IPS DF 6.9 (cell line): Measurements from ENCODE around the gene BACH2.
"Not testable (repeated sequence)": the region's sequence is repeated elsewhere in the genome, so short reads cannot be mapped to it uniquely, and the experiment has no call there.

ENCODE experiments used
- DNase-seq: peaks from one replicate; pipeline ENCODE4 v3.0.0-alpha.2; 2013; ENCODE audit warnings: low read depth, low spot score
- H3K27ac ChIP-seq: one replicate; pipeline ENCODE4 v1.5.1; 2013; ENCODE audit warnings: low read length, control low read depth
- H3K27me3 ChIP-seq: 2 replicates; pipeline ENCODE4 v1.6.1; 2013; ENCODE audit warnings: mild to moderate bottlenecking, low read length; ENCODE audit not compliant: control insufficient read depth, insufficient read depth
- H3K36me3 ChIP-seq: 2 replicates; pipeline ENCODE4 v1.6.1; 2013; ENCODE audit warnings: low read length; ENCODE audit not compliant: control insufficient read depth, insufficient read depth
- H3K4me1 ChIP-seq: 2 replicates; pipeline ENCODE4 v1.6.1; 2013; ENCODE audit warnings: low read length; ENCODE audit not compliant: control insufficient read depth, insufficient read depth
- H3K4me3 ChIP-seq: 2 replicates; pipeline ENCODE4 v1.5.1; 2013; ENCODE audit warnings: mild to moderate bottlenecking, low read length
- H3K9me3 ChIP-seq: 2 replicates; pipeline ENCODE4 v1.6.1; 2013; ENCODE audit warnings: low read length, inconsistent platforms; ENCODE audit not compliant: control insufficient read depth, insufficient read depth
- WGBS: extraction: QIAGEN DNeasy Blood & Tissue Kit; methylation state at CpG from one replicate; pipeline ENCODE4 v1.1.7; 2013; ENCODE audit warnings: mixed read lengths, missing lambda C conversion rate; ENCODE audit not compliant: insufficient read length, insufficient coverage; 5-methylcytosine and 5-hydroxymethylcytosine counted together

The BACH2 gene

GRCh38 chr6:90126839-90127238, 169.8 kb downstream of the BACH2 start:
- no peak for DNase-seq
- WGBS = no CpG with 5 or more reads among the region's 4 CpGs
- Histone ChIP-seq H3K4me1 (no peaks in the 10 kb centered on the region), H3K9me3 (no peaks in the 10 kb centered on the region), H3K27ac (no peak overlapping the region), H3K36me3 (no peaks in the 10 kb centered on the region), H3K4me3 (no peak overlapping the region), H3K27me3 (no peaks in the 10 kb centered on the region)

- Histone ChIP-seq H3K27ac (no peak overlapping the region), H3K9me3 (no peaks in the 10 kb centered on the region), H3K4me3 (no peak overlapping the region), H3K4me1 (no peaks in the 10 kb centered on the region), H3K36me3 (no peaks in the 10 kb centered on the region), H3K27me3 (no peaks in the 10 kb centered on the region)
- DNase-seq = no peak
- no CpG with 5 or more reads among the region's 5 CpGs for WGBS
These were observed 170.5 kb downstream of the BACH2 start for GRCh38 chr6:90126181-90126580.

GRCh38 chr6:90124874-90125510, 171.7 kb downstream of the BACH2 start:
- no peak for DNase-seq
- H3K4me1 ChIP-seq = no peaks in the 10 kb centered on the region
- H3K9me3 ChIP-seq = no peaks in the 10 kb centered on the region
- H3K27ac ChIP-seq = no peak overlapping the region
- WGBS = no CpG with 5 or more reads among the region's 5 CpGs
- H3K27me3 ChIP-seq = no peaks in the 10 kb centered on the region
- H3K36me3 ChIP-seq = no peaks in the 10 kb centered on the region
- H3K4me3 ChIP-seq = no peak overlapping the region

- no CpG with 5 or more reads among the region's 7 CpGs for WGBS
- no peak overlapping the region for H3K27ac ChIP-seq
- H3K4me3 ChIP-seq = no peak overlapping the region
- no peaks in the 10 kb centered on the region for H3K27me3 ChIP-seq
- H3K9me3 ChIP-seq = no peaks in the 10 kb centered on the region
- H3K4me1 ChIP-seq = no peaks in the 10 kb centered on the region
- no peak for DNase-seq
- H3K36me3 ChIP-seq = no peaks in the 10 kb centered on the region
These were observed 172.8 kb downstream of the BACH2 start for GRCh38 chr6:90123831-90124230.

- DNase-seq = no peak
- H3K27me3 ChIP-seq = no peaks in the 10 kb centered on the region
- H3K27ac ChIP-seq = no peak overlapping the region
- no peaks in the 10 kb centered on the region for H3K9me3 ChIP-seq
- H3K4me3 ChIP-seq = no peak overlapping the region
- H3K4me1 ChIP-seq = no peaks in the 10 kb centered on the region
- WGBS = no CpG with 5 or more reads among the region's 4 CpGs
- no peaks in the 10 kb centered on the region for H3K36me3 ChIP-seq
These were observed 174.7 kb downstream of the BACH2 start for GRCh38 chr6:90121982-90122381.

GRCh38 chr6:90120327-90120726, 176.3 kb downstream of the BACH2 start:
- no peak for DNase-seq
- Histone ChIP-seq H3K4me1 (no peaks in the 10 kb centered on the region), H3K27ac (no peak overlapping the region)

GRCh38 chr6:90119618-90120017, 177.0 kb downstream of the BACH2 start:
- no peak for DNase-seq
- Histone ChIP-seq H3K9me3 (no peaks in the 10 kb centered on the region), H3K27me3 (no peaks in the 10 kb centered on the region), H3K4me1 (no peaks in the 10 kb centered on the region), H3K4me3 (no peak overlapping the region), H3K36me3 (no peaks in the 10 kb centered on the region), H3K27ac (no peak overlapping the region)
- no CpG with 5 or more reads among the region's 3 CpGs for WGBS

More at GRCh38 chr6:90120327-90120726, 176.3 kb downstream of the BACH2 start:
- no CpG with 5 or more reads among the region's 2 CpGs for WGBS
- no peak overlapping the region for H3K4me3 ChIP-seq
- no peaks in the 10 kb centered on the region for H3K27me3 ChIP-seq
- no peaks in the 10 kb centered on the region for H3K36me3 ChIP-seq
- H3K9me3 ChIP-seq = no peaks in the 10 kb centered on the region

GRCh38 chr6:90118581-90118980, 178.1 kb downstream of the BACH2 start:
- no peak overlapping the region for H3K4me3 ChIP-seq
- no peak overlapping the region for H3K27ac ChIP-seq
- no peaks in the 10 kb centered on the region for H3K9me3 ChIP-seq
- no peak for DNase-seq
- WGBS = no CpG with 5 or more reads among the region's 2 CpGs
- no peaks in the 10 kb centered on the region for H3K27me3 ChIP-seq
- H3K36me3 ChIP-seq = no peaks in the 10 kb centered on the region
- no peaks in the 10 kb centered on the region for H3K4me1 ChIP-seq

GRCh38 chr6:90118069-90118468, 178.6 kb downstream of the BACH2 start:
- no peaks in the 10 kb centered on the region for H3K27me3 ChIP-seq
- no peaks in the 10 kb centered on the region for H3K36me3 ChIP-seq
- no peak overlapping the region for H3K4me3 ChIP-seq
- no peak for DNase-seq
- H3K4me1 ChIP-seq = no peaks in the 10 kb centered on the region
- H3K9me3 ChIP-seq = no peaks in the 10 kb centered on the region
- no CpG with 5 or more reads among the region's 1 CpG for WGBS
- H3K27ac ChIP-seq = no peak overlapping the region

- H3K27ac ChIP-seq, H3K9me3 ChIP-seq, H3K27me3 ChIP-seq, H3K36me3 ChIP-seq, H3K4me1 ChIP-seq, H3K4me3 ChIP-seq, DNase-seq: not testable (repeated sequence)
- WGBS = no CpG with 5 or more reads among the region's 3 CpGs
These were observed 180.5 kb downstream of the BACH2 start for GRCh38 chr6:90116126-90116525.

GRCh38 chr6:90113389-90113788, 183.3 kb downstream of the BACH2 start:
- Histone ChIP-seq H3K4me1 (no peaks in the 10 kb centered on the region), H3K27me3 (no peaks in the 10 kb centered on the region), H3K9me3 (no peaks in the 10 kb centered on the region), H3K4me3 (no peak overlapping the region), H3K27ac (no peak overlapping the region), H3K36me3 (no peaks in the 10 kb centered on the region)
- DNase-seq = no peak
